GOT3 (cell line): ENCODE data around the gene PKMYT1.

Experiments used
- DNase-seq: peaks from one replicate; lab custom pipeline; 2025; ENCODE audit warnings: mixed read lengths; lab: John Stamatoyannopoulos, UW

The PKMYT1 gene

DNA sequence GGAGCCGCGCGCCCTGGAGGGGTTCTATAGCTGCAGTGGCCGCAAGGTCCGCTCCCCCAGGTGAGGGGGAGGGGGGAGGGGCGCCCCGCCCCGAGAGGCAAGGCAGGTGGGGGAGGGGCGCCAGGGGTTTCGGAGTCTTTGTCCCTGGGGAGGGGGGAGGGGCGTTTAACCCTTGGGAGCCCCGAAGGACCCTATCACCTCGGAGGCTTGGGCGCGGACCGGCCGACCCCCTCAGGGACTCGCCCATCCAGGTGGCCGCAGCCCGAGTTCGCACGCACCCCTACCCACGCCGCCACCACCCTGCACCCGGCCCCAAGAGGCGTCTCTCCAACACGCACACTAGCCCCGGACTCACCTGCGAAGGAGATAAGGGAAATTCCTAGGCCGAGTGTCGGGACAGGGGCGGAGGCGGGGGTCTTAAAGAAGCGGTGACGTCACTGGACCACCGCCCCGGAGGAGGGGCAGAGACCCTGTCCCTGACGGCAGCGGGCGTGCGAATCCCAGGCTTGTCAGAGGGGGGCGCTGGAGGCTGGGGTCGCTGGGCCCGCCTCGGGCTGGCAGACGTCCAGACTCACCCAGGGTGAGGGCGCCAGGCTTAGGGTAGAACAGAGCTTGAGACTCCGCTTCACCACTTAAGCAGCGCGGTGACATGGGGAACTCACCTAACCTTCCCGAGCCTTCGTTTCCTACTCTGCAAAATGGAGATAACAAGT, 37.7 kb upstream of the PKMYT1 start, which contains the start of gene CLDN6:
TSS of gene CLDN6 (minus strand) at position 390 of the 713 bp plus-strand sequence. CDS start 2,162 bp downstream, outside the sequence.
- DNase-seq, result no peak

DNA sequence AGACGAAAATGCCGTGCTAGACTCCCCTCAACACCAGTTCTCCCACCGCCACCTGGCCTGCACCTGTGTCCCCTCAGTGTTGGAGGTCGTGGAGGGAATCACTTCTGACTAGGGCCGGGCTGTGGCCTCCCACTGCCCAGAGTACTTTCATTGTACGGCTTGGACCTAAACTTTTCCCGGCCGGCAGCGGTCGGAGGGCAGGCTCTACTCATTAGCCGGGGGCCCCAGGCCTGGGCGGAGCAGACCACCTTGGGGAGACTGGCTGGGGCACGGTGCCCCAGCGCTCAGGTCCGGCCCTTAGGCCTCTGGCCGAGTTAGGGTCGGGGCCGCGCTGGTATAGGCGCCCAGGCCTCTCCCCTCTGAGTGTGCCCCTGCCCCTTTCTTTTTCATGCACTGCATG, 37.1 kb upstream of the PKMYT1 start:
- no peak for DNase-seq

DNA sequence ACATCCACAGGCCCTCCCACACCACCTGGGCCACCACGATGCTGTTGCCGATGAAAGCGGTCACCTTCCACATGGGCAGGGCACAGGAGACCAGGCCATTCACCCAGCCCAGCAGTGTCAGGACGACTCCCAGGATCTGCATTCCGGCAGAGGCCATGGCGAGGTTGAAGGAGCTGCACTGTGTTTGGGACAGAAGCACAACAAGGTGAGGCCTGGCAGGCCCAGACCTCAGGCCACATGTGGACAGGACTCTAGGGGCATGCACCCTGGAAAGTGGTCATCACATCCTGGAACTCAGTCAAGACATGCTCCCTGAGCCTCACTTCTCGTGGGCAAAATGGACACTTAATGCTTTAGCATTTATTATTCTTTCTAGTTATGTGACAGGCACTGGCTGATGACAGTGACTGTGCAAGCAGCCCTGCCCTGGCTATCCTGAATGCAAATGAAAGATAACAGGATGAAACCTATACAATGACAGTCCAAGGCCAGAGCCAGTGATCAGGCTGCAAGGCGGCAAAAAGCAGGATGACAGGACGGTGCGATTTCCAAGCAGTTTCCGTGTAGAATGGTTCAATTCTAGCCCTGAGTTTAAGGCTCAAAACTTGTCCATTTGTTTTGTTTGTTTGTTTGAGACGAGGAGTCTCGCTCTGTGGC, 35.7 kb upstream of the PKMYT1 start:
- no peak for DNase-seq

DNA sequence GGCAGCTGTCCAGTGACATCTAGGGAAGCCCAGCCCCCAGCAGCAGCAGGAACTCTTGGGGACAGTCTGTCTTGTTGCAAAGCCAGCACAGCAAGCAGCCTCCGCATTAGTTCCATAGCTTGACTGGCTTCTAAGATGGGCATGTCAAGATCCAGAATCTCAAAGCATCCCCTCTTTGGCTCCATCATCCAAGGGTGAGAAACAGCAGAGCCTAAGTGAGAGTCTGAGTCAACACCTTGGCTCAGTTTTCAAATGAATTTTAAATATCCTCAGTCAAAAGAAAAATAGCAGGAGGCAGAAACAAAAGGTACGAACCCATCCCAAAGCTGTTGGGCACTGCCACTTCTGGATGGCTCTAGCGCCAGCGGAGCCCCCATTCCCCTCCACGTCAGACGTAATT, 34.7 kb upstream of the PKMYT1 start:
- DNase-seq, result no peak

DNA sequence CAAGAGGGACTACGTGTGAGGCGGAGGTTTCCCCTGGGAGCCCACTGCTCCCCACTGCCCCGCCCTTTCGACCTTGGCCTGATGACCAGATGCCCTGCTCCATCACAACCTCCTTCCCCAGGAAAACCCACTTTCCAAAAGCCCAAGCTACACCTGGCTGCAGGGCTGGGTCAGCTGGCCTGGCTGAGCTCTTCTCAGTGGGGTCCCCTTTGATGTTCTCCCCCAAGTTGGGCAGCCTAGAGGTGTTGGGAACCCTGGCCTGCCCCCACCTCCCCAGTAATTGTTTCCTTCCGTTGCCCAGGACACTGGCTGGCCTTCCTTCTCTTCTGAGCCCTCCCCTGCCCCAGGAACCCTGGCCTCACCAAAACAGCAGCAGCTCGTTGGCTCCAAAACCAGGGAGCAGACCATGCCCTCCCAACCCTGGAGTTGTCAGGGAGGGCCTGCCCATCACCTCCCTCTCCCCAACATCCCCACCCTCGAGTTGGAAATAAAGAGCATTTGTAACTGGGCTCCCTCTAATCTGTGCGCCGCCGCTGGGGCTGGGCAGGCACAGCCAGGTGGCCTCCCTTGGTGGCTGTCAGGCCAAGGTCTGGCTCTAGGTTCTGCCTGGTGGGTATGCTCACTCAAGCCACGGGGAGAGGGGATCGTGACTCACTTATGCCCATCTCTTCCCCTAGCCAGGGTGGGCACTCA, 33.9 kb upstream of the PKMYT1 start:
- DNase-seq, result no peak

DNA sequence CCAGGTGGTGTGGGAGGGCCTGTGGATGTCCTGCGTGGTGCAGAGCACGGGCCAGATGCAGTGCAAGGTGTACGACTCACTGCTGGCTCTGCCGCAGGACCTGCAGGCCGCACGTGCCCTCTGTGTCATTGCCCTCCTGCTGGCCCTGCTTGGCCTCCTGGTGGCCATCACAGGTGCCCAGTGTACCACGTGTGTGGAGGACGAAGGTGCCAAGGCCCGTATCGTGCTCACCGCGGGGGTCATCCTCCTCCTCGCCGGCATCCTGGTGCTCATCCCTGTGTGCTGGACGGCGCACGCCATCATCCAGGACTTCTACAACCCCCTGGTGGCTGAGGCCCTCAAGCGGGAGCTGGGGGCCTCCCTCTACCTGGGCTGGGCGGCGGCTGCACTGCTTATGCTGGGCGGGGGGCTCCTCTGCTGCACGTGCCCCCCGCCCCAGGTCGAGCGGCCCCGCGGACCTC, 33.3 kb upstream of the PKMYT1 start:
- no peak for DNase-seq

DNA sequence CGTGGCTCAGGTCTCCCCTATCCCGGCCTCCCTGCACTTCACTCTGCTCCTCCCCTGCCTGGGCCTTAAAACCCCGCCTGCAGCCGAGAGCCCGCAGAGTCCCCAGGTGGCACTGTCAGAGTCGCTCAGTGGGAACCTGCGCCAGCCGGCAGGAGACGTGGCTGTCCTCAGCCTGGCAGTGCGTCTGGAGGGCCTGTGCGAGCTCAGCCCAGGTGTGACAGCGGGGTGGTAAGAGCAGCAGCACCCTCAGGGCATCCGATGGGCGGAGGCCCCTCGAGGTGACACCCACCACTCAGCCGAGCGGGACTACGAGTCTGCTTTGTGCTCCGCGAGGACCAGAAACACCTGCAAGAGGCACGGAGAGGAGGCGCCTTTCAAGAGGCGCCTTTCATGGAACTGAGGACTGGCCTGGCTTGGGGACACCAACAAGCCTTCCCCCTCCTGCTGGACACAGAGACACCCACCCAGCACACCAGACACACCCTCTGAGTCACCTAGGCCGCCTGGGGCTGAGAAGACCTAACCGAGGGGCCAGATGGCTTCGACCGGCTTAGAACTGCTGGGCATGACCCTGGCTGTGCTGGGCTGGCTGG, 32.7 kb upstream of the PKMYT1 start, which contains the start of gene CLDN9:
TSS of gene CLDN9 (plus strand) at position 96 of the 593 bp plus-strand sequence. CDS start at position 536, 440 bp downstream.
- DNase-seq, result no peak

DNA sequence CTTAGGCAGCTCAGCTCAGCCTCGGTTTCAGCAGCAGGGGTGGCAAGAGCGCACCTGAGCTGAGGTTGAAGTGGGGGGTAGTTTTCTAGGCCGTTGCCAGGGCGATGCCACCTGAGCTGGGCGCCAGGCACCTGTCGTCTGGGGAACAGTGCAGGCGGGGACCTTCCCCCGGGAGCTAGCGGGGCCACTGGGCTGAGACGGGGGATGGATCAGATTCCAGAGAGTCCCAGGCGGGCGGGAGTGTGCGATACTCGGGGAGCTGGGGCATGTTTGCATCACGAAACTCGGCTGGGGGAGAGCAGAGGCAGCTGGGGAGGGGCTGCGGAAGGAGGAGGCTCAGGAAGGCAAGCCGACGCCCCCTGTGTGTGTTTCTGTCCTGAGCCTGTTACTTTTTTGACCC, 32.0 kb upstream of the PKMYT1 start:
- no peak for DNase-seq

DNA sequence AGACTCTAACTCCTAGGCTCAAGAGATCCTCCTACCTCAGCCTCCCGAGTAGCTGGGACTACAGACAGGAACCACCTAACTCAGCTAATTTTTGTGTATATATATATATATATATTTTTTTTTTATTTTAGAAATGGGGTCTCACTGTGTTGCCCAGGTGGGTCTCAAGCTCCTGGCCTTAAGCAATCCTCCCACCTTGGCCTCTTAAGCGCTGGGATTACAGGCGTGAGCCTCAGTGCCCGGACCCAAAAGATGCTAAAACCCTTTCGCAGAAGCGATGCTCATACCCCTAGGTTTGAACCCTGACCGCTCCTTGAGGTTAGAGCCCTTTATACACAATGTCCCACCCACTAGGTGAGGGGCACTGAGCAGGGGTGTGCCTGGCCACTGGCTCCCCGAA, 30.3 kb upstream of the PKMYT1 start:
- DNase-seq, result no peak

DNA sequence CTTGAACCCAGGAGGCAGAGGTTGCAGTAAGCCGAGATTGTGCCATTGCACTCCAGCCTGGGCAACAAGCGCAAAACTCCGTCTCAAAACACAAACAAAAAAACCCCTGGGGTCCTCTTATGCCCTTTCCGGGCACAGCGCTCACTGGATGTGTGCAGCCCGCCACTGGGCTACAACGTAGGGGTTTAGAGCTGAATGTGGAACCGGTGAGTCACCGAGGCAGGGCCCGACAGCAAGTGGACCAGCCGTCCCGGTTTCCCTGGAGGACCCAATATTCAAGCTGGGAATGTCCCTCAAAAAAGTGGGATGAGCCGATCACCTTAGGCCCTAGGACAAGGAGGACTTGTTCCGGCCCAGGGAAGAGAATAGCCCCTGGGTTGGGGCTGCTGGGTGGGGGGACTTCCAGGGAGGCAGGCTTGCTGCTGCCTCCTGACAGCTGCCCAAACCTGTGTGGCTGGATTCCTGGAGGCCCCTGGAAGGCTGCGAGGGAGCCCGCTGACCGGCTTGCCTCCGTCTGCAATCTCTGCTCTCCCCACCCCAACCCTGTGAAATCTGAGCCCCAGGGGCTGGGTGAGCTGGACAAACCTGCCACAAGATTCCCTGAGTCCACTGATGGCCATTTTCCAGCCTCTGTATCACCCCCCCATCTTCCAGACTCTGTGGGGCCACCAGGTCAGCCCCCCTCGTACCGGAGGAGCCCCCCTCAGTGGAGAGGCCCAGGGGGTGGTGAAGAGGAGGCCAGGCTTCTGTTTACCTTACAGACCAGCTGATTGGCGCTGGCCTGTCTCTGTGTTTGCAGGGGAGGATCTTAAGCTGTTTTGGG, 29.5 kb upstream of the PKMYT1 start:
- DNase-seq, result no peak

DNA sequence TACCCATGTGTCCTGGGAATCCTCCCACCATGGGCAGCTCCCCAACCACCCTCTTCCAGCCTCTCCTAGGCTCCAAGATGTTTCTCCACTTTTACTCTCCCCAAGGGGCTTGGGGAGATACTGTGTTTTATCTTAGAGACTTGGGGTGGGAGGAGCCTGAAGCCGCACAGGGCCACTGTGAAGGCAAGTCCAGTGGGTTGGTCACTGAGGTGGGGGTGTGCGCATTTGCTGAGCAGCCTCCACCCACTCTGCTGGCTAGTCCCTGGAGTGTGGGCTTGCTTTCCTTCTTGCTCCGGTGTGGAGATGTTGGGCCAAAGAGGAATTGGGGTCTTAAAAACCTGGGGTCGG, 28.4 kb upstream of the PKMYT1 start:
- DNase-seq, result no peak

DNA sequence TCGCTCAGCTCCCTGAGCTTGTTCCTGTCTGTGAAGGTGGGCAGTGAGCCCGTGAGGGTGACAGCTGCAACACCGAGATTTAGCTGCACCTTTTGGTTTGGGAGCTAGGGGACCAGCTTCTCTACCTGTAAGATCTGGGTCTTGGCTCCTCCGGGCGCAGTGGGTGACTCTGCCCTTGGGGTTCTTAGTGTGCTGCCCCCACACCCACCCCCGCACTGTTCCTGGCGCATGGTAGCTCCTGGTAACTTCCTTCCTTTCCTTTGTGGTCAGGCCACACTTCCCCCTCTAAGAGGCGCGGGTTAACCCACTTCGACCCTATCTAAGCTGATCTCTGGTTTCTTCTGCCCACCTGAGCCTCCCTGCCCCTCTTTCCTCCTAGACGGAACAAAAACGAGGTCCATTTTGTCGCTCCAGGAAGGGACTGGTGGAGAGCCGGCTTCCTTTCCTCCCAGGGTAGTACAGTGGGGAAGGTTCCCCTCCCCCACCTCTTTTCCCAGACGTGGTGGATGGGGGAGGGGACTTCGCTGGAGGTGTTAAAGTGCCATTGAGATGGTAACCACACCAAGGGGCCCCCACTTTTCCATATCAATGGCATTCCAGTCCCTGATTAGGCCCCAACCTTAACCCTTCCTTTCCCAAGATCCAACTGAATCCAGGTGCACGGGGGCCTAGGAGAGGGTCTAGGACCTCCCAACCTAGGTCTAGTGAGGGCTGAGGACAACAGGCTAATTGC, 27.9 kb upstream of the PKMYT1 start:
- DNase-seq, result no peak

DNA sequence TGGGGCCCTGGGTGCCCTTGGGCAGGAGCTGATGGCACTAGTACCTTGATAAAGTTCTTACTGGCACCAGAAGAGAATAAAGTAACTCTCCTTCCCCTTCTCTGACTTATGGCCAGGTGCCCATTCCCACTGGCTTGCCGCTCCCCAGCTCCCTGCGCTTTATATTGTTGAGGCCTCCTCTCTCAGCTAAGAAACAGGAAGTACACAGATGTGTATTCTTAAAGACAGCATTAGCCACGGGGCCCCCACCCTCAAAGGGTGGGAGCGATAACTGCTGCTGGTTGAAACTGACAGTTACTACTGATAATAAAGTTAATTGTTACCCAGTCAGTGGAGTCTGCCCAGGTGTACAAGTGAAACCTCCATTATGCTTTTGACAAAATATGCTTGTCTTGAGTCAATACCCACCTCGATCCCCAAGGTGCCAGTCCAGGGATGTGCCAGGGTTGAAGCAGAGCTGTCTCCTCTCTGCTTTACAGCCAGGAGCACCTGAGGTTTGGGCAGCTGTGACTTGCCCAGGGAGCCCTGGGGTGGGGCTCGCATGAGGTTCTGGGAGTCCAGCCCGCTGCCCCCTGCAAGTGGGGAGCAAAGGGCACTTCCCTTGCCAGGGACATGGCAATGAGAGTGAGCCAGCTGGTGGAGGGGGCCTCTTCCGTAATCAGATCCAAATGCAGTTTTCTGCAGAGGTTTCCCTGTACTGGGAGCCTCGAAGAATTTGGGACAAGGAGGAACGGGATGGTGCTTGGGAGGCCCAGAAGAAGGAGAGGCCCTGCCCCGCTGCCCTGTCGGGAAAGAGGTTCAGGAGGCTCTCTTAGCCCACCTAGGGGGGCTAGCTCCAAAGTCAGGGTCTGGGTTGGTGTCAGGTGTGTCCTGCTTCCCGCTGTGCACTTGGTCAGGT, 27.1 kb upstream of the PKMYT1 start:
- DNase-seq, result no peak

DNA sequence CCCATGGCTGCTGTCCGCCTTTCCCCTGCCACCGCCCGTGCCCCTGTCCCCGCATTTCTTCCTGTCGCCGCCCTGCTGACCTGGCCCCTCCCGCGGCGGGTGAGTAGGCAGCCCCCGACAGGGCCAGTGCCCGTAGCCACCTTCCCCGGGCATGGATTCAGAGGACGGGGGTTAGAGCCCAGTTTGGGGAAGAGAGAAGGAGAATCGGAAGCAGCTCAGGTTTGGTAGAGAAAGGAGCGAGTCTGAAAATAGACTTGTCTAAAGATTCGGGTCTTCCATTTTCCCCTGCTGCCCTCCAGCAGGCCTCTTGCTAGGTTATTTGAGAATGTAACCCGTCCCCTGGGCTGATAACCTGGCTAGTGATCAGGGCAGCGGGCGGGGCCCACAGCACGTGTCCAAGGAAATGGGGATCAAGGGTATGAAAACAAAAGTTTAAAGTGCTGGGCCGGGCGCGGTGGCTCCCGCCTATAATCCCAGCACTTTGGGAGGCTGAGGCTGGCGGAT, 24.6 kb upstream of the PKMYT1 start:
- DNase-seq, result no peak

DNA sequence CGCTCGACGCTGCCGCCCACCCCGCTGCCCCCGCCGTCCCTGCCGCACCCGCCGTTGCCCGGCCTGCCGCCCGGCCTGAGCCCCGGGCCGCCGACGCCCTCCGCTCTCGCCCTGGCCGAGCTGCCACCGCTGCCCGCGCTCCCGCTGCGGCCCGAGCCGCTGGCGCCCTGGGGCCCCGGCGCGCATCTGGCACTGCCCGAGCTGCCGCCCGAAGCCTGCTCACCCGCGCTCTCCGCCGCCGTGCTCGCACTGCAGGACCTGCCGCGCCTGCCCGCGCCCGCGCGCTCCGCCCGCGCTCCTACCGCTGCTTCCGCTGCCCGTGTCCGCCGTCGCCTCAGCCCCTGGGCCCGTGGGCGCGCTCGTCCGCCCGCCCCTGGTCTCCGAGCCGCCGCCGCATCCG, 24.1 kb upstream of the PKMYT1 start:
- no peak for DNase-seq

DNA sequence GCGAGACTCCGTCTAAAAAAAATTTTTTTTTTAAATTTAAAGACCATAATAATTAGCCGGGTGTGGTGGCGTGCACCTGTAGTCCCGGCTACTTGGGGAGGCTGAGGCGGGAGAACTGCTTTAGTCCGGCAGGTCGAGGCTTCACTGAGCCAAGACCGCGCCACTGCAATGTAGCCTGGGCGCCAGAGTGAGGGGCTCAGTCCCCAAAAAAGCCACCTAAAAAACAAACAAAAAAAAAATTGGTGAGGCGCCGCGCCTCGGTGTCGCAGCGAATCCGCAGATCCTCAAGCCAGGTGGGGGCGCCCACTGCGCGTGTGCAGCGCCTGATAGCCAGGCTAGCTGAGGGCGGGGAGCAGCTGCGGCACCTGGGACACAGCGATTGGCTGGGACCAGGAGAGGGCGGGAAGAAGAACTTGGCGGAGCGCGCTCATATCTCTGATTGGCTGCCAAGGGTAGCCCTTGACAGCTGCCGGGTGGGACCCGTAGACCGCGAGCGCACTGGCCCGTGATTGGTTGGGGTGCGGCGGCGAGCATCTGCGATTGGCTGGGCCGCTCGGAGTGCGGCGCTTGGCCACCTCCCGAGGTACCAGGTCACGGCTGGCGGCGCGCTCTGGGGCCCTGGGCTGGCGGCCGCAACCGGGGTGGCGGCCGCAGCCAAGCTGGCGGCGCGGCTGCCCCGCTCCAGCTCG, 23.5 kb upstream of the PKMYT1 start:
- peak; percentile 61 for DNase-seq

DNA sequence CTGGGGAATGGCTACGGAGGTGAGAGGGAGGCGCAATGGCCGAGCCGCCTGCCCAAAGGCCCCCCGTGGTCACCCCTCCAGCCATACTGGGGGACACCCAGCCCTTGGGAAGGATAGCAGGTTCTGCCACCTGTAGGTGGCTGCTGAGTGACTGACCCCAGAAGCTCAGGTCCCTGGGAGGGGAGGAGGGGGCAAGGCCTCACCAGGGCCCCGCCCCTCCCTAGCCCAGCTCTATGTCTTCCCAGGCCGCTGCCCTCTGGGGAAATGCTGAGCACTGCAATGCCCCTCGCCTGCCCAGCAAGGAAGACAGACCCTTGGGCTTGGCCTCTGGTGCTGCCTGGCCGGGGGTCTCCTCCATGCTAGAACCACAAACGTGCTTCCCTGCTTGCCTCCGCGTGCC, 21.1 kb upstream of the PKMYT1 start:
- DNase-seq, result no peak

DNA sequence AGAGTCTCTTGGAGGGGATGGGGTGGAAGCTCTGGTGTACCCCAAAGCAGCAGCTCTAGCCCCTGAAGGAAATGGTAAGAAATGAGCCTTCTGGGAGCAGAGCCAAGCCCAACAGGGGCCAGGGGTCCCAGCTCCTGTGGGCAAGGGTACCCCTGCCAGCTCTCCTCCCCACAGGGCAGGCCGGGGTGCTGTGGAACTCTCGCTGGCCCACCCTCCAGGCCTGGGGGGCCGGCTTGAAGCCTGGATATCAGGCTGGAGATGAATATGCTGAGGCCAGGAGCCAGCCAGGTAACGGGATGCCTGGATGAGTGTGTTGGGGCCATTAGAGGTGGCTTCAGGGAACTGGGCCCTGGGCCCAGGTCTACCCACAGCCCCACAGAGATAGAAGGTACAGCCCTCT, 20.3 kb upstream of the PKMYT1 start:
- DNase-seq, result no peak

DNA sequence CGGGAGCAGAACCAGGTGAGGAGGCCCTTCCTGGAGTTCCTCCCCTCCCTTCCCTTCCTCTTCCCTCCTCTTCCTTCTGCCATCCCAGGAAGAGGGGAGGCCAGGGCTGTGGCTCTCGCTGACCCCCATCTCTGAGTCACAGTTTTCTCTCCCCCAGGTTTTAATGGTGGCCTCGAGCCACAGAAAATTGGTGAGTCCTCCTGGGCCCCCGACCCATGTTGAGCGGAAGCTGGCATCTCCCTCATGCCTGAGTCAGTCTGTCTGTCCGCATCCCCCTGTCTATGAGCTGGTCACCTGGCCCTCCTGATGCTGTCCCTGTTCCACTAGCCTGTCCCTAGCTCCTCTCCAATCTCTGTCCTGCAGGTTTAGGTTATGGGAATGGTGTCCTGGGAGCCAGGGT, 19.7 kb upstream of the PKMYT1 start:
- no peak for DNase-seq
